ENCODE results near the gene GABRA4. TPM values are rescaled to one million over a fixed set of nuclear protein-coding genes. Genes with fewer than 3 reads are reported as not detected.

The GABRA4 gene
- polyA plus RNA-seq, 1 of the 3 experiments (the other 2 are of a cell fraction): not detected

Other genes with a start within 250 kb of the GABRA4 start
- not detected in 2 replicates for gene COX7B2, start 84.3 kb downstream of the GABRA4 start, polyA plus RNA-seq (2012; rRNA removed)
- gene GABRB1, start 38.0 kb upstream of the GABRA4 start, polyA plus RNA-seq (2012; rRNA removed): not detected in 2 replicates

All from SK-N-SH (cell line).